ENCODE data around the gene ABCA3.

Gene ABCA3

GRCh38 chr16:2233872-2234812 is 106.4 kb downstream of the ABCA3 start:
- DNase-seq = no peak

DNA sequence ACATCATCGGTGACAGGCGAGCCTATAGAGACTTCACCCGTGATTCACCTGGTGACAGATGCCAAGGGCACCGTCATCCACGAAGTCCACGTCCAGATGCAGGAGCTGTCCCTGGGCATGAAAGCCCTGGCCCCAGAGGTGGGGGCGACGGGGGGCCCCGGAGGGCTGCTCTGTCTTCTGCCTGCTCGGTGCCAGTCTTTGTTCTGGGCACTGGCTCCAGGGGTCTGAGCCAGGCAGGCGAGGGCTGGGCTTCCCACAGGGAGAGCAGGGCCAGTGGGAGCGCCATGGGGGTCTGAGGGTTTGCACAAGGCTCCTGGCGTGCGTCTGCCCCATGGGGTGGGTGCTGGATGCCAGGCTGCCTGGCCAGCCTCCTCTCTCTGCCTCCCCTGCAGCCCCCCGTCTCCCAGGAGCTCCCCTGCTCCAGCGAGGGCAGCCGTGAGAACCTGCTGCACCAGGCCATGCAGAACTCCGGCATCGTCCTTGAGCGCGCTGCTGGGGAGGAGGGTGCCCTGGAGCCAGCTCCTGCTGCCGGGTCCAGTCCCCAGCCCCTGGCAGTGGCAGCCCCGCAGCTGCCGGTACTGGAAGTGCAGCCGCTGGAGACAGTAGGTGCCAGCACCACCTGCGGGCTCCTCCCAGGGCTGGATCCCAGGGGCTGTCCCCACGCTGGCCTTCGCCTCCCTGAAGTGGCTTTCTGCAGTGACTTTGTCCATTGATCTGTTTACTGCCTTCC is 107.3 kb downstream of the ABCA3 start:
- no peak for DNase-seq

DNA sequence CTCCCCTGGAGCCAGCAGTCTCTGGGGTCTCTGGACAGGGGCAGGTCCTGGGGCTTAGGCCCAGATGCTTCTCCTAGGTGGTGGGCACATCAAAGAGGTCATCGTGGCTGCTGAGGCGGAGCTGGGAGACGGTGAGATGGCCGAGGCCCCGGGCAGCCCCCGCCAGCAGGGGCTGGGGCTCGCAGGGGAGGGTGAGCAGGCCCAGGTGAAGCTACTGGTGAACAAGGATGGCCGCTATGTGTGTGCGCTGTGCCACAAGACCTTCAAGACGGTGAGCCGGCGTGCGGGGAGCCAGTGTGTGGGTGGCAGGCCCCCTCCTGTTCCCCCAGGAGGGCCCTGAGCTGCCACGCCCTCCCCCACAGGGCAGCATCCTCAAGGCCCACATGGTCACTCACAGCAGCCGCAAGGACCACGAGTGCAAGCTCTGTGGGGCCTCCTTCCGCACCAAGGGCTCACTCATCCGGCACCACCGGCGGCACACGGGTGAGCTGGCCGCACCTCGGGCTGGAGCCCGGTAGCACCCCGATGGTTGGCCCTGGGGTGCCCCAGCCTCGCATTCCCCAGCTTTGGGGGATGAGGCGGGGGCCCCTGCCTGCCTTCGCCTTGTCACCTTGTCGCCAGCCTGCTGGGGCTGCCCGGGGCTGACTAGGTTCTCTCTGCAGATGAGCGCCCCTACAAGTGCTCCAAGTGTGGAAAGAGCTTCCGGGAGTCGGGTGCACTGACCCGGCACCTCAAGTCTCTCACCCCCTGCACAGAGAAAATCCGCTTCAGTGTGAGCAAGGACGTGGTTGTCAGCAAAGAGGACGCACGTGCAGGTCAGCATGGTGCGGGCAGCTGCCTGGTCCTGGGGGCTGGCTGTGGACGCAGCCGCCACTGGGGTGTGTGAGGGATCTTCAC is 108.2 kb downstream of the ABCA3 start:
- no peak for DNase-seq

- no peak for DNase-seq
Measured at GRCh38 chr16:2231016-2231931, 109.3 kb downstream of the ABCA3 start.

DNA sequence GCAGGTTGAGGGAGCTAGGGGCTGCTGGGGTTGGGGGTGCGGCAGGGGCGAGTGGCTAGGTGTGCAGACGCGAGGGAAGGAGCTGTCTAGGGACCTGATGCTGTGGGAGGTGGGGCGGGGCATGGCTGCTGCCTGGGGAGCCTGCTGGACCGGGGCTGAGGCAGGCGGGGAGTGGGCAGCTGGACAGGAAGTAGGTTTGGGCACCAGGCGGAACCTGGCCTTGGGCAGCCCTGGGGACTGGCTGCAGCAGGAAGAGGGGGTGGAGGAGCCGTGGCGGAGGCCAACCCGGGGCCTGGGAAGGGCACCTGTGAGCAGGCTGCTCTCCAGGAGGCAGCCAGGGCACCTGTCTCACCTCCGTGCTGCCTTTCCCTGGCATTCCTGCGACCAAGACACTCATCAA is 110.2 kb downstream of the ABCA3 start:
- no peak for DNase-seq

DNA sequence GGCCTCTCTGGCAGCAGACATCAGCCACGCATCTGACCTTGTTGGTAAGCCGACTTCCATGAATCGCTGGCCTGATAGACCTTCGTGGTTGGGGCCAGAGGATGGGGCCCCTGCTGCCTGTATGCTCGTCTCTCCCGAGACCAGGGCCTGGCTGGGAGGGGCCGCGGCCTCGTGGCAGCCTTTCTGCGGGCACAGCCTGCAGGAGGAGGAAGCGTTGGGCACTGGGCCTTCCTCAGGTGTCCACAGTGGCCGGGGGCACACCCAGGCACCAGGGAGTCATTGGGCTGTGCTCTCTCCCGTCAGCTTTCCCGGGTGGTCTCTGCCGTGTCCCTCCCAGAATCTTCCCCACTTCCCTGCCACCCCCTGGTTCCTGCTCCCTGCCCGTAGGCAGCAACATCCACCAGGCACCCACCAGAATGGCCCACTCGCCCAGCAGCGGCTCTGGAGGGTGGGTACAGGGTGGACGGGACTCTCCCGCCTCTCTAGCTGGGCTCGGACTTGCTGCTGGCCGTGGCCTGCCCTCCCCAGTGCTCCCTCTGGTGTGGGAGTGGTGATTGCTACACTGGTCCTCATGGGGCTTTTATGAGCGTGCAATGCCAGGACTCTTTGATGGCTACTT is 110.8 kb downstream of the ABCA3 start:
- no peak for DNase-seq

GRCh38 chr16:2229091-2229490 is 111.4 kb downstream of the ABCA3 start:
- no peak for DNase-seq

DNA sequence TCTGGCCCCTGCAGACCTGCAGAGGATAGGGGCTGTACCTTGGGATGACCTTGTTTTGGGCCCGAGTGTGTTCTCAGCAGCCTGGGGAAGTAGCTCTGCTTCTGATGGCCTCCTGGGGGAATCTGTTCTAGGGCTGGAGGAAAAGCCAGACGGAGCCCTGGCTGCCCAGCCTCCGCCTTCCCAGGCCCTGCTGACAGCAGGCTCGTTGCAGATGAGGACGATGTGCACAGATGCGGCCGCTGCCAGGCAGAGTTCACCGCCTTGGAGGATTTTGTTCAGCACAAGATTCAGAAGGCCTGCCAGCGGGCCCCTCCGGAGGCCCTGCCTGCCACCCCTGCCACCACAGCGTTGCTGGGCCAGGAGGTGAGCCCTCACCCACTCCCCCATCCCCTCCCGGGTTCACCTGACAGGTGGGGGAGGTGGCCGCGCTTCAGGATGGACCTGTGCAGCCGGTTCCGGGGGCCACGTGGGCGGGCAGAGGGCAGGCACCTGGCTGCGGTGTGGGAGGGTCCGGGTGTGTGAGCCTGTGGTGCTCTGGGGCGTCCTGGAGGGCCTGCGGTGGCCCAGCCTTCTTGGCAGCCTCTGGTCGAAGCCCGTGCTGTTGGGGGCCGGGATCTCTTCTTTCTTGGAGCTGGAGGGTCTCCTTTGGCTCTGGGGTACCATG is 112.2 kb downstream of the ABCA3 start:
- no peak for DNase-seq

- no peak for DNase-seq
Measured at GRCh38 chr16:2226918-2227317, 113.6 kb downstream of the ABCA3 start.

GRCh38 chr16:2226245-2226793 is 114.2 kb downstream of the ABCA3 start:
- no peak for DNase-seq

All from NCI-H1092 (cell line).